ENCODE data around the gene STMN3. TPM values are rescaled to one million over a fixed set of nuclear protein-coding genes. Genes with fewer than 3 reads are reported as not detected.
"Not testable (repeated sequence)": the region's sequence is repeated elsewhere in the genome, so short reads cannot be mapped to it uniquely, and the experiment has no call there.

The STMN3 gene
- polyA plus RNA-seq, 1 experiment, result 21.8 TPM

DNA sequence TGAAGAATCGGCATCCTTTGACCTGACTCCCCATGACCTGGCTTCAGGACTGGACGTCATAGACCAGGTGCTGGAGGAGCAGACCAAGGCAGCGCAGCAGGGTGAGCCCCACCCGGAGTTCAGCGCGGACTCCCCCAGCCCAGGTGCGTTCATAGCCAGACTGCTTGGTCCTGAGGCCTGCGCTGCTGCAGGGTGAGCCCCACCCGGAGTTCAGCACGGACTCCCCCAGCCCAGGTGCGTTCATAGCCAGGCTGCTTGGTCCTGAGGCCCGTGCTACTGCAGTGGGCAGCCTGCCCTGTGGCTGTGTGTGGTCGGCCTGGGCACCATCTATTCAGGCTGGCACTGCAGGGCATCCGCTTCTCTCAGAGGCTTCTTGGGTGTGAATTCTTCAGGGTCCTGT, 20.7 kb upstream of the STMN3 start:
- ChIA-PET CTCF (no interaction called here), POLR2A (no interaction called here)
- H3K27me3 ChIP-seq (ENCODE audit: control insufficient read depth, insufficient read depth, low read length), result no peaks in the 10 kb centered on the region

DNA sequence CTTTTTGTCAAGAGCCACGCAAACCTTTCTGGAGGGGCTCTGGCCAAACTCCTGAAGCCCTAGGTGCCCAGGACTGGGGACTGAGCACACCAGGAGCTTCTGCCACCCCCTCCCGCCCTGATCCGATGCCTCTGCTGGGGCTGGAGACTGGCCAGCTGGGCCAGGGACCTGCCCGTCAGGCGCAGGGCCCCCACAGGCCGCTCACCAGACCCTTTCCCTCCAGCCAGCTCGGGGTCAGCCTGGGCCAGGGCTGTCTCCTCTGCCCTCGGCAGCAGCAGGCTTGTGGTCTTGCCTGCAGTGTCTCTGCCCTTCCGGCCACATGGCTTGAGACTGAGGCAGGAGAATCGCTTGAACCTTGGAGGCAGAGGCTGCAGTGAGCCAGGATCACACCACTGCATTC, 19.4 kb upstream of the STMN3 start:
- no peaks in the 10 kb centered on the region for H3K27me3 ChIP-seq (ENCODE audit: control insufficient read depth, insufficient read depth, low read length)
- POLR2A ChIA-PET, result no interaction called here
- CTCF ChIA-PET, result no interaction called here
- TF ChIP-seq, protein P1, sequence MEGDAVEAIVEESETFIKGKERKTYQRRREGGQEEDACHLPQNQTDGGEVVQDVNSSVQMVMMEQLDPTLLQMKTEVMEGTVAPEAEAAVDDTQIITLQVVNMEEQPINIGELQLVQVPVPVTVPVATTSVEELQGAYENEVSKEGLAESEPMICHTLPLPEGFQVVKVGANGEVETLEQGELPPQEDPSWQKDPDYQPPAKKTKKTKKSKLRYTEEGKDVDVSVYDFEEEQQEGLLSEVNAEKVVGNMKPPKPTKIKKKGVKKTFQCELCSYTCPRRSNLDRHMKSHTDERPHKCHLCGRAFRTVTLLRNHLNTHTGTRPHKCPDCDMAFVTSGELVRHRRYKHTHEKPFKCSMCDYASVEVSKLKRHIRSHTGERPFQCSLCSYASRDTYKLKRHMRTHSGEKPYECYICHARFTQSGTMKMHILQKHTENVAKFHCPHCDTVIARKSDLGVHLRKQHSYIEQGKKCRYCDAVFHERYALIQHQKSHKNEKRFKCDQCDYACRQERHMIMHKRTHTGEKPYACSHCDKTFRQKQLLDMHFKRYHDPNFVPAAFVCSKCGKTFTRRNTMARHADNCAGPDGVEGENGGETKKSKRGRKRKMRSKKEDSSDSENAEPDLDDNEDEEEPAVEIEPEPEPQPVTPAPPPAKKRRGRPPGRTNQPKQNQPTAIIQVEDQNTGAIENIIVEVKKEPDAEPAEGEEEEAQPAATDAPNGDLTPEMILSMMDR (IDR thresholded peaks at IDR 0.05; ENCODE audit: low read depth, low read length), result no peak
- H3K27ac ChIP-seq (ENCODE audit: low read depth, low read length), result no peak overlapping the region
- no peaks in the 10 kb centered on the region; the same call in 1 of the 2 replicates for H3K9me3 ChIP-seq (ENCODE audit: control insufficient read depth, insufficient read depth, low read length)
- H3K4me3 ChIP-seq (ENCODE audit: low read depth, low read length), result no peak overlapping the region
- DNase-seq (ENCODE audit: low read depth, low spot score), result no peak

More for the DNA sequence above, 20.7 kb upstream of the STMN3 start:
- Histone ChIP-seq H3K9me3 (ENCODE audit: control insufficient read depth, insufficient read depth, low read length) (no peaks in the 10 kb centered on the region; the same call in 1 of the 2 replicates), H3K27ac (ENCODE audit: low read depth, low read length) (no peak overlapping the region), H3K4me3 (ENCODE audit: low read depth, low read length) (no peak overlapping the region)
- TF ChIP-seq, protein P1 (IDR thresholded peaks at IDR 0.05; ENCODE audit: low read depth, low read length), result no peak
- DNase-seq (ENCODE audit: low read depth, low spot score), result no peak

DNA sequence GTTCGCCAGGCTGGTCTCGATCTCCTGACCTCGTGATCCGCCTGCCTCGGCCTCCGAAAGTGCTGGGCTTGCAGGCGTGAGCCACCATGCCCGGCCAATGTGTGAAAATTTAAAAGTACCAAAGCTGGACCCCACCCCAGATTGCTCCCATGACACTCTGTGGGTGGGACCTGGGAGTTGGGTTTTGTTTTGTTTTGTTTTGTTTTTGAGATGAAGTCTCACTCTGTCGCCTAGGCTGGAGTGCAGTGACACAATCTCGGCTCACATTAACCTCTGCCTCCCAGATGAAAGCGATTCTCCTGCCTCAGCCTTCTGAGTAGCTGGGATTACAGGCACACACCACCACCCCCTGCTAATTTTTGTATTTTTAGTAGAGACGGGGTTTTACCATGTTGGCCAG, 18.5 kb upstream of the STMN3 start:
- POLR2A ChIA-PET; H3K27me3 ChIP-seq (ENCODE audit: control insufficient read depth, insufficient read depth, low read length); H3K9me3 ChIP-seq (ENCODE audit: control insufficient read depth, insufficient read depth, low read length); DNase-seq (ENCODE audit: low read depth, low spot score); H3K27ac ChIP-seq (ENCODE audit: low read depth, low read length); H3K4me3 ChIP-seq (ENCODE audit: low read depth, low read length); CTCF ChIA-PET: not testable (repeated sequence)

DNA sequence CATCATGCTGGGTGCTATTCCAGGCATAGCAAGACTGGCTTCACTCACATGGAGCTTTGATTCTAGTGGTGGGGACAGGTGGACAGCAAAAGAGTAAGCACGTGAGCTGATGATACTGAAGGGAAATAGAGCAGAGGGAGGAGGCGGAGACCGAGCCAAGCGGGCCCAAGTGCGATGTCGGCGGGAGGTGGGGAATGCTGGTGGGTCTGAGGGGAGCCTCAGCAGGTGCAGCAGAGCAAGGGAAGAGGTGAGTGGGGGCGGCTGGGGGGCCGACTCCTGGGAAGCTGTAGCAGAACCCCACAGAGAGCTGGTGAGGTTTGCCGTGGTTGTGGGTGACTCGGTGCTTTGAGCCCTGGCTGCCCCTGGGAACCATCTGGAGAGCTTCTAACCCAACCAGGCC, 15.1 kb upstream of the STMN3 start:
- CTCF ChIA-PET, result no interaction called here
- TF ChIP-seq, protein P1 (IDR thresholded peaks at IDR 0.05; ENCODE audit: low read depth, low read length), result no peak
- no peak for DNase-seq (ENCODE audit: low read depth, low spot score)
- POLR2A ChIA-PET, result interaction anchor here (0.8 kb wide), 1 partner anchor 14 kb away, joined by 3 read pairs; no protein-coding TSS in a partner anchor
- no peak overlapping the region for H3K4me3 ChIP-seq (ENCODE audit: low read depth, low read length)
- H3K9me3 ChIP-seq (ENCODE audit: control insufficient read depth, insufficient read depth, low read length), result no peaks in the 10 kb centered on the region; the same call in 1 of the 2 replicates
- H3K27ac ChIP-seq (ENCODE audit: low read depth, low read length), result no peak overlapping the region
- H3K27me3 ChIP-seq (ENCODE audit: control insufficient read depth, insufficient read depth, low read length), result no peaks in the 10 kb centered on the region

DNA sequence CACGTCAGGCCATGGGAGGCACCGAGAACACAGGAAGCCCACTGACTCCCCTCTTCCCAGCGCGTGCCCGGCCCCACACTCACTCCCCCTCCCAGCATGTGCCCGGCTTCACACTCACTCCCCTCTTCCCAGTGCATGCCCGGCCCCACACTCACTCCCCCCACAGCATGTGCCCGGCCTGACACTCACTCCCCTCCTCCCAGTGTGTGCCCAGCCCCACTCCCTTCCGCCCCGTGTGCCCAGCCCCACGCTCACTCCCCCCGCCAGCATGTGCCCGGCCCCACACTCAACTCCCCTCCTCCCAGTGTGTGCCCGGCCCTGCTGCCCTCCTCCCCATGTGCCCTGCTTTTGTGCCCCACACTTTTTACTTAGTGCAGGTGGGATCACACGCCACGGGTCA, 14.6 kb upstream of the STMN3 start:
- no peak for DNase-seq (ENCODE audit: low read depth, low spot score)
- H3K9me3 ChIP-seq (ENCODE audit: control insufficient read depth, insufficient read depth, low read length), result no peaks in the 10 kb centered on the region; the same call in 1 of the 2 replicates
- H3K4me3 ChIP-seq (ENCODE audit: low read depth, low read length), result no peak overlapping the region
- POLR2A ChIA-PET, result no interaction called here
- no peaks in the 10 kb centered on the region for H3K27me3 ChIP-seq (ENCODE audit: control insufficient read depth, insufficient read depth, low read length)
- TF ChIP-seq, protein P1 (IDR thresholded peaks at IDR 0.05; ENCODE audit: low read depth, low read length), result no peak
- CTCF ChIA-PET, result no interaction called here
- no peak overlapping the region for H3K27ac ChIP-seq (ENCODE audit: low read depth, low read length)

DNA sequence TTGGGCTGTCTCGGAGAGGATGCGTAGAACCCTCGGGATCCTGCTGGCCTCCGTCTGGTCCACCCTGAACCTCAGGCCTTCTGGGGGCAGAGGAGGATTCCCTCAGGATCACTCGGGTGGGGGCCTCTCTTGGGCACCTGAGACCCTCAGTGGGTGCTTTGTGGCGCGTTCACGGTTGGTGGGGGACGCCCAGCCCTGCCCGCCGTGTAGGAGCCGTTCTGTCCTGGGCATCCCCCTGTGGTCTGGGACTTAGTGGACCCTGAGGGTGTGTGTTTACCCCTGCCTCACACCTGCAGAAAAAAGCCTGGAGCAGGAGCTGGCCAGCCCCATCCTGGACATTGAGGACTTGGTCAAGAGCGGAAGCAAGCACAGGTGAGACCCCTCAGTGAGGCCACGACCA, 12.5 kb upstream of the STMN3 start:
- DNase-seq (ENCODE audit: low read depth, low spot score), result no peak
- Histone ChIP-seq H3K4me3 (ENCODE audit: low read depth, low read length) (no peak overlapping the region), H3K27me3 (ENCODE audit: control insufficient read depth, insufficient read depth, low read length) (no peaks in the 10 kb centered on the region), H3K9me3 (ENCODE audit: control insufficient read depth, insufficient read depth, low read length) (no peaks in the 10 kb centered on the region; the same call in 1 of the 2 replicates), H3K27ac (ENCODE audit: low read depth, low read length) (no peak overlapping the region)
- CTCF ChIA-PET, result no interaction called here
- POLR2A ChIA-PET, result no interaction called here
- TF ChIP-seq, protein P1 (IDR thresholded peaks at IDR 0.05; ENCODE audit: low read depth, low read length), result no peak
